ENCODE results near the gene SLC66A2. TPM values are rescaled to one million over a fixed set of nuclear protein-coding genes. Genes with fewer than 3 reads are reported as not detected.

The SLC66A2 gene
- total RNA-seq, 2 donors from 2014 or later, result 39.1 to 51.2 TPM

DNA sequence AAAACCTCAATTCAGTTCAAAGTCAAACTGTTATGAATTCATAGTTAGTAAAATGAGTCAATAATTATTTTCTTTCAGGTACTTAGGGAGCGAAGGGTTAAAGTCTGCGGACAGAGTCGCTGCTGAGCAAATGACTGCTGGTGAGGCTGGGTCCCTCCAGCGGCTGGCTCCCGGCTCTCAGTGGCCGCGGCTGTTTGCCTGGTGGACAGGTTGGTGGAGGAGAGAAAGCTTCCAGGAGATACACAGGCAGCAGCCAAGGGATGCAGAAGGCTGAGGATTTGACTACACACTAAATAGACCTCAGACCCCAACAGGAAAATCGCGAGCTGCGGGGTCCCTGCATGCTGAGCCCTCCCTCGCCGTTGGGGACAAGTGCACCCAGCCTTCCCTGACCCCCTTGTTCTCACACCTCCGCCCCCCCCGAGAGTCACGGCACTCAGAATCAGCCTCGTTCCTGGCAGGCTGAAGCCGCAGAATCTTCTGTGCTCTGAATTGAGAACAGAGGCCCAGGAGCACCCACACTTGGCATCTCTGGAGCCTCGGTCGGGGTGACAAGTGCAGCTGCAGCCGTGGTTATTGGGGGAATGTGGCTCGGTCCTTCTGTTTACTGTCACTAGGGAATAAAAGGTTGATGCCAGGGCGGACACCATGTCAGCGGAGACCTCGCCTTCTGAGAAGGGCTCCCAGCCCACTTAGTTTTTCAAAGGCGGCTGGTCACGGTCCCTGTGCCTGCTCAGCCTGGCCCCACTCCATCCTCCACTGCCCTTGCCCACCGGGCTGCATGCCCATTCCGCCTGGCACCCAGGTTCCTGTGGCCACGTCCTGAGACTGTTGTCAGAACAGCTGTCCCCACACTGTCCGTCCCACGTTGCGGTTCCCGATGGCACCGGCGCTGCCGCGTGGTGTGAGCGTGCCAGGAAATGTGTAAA lies 74.0 kb downstream of the SLC66A2 start:
- DNase-seq (ENCODE audit: low spot score) (no peak), ATAC-seq (ENCODE audit: insufficient number of reproducible peaks, low FRiP score, low read depth) (no peak)
- Histone ChIP-seq H3K9me3 (no peaks in the 10 kb centered on the region), H3K27ac (no peak overlapping the region), H3K4me1 (ENCODE audit: control insufficient read depth in 1 of 2, low read depth in 2 of 2) (no peaks in the 10 kb centered on the region), H3K4me3 (no peak overlapping the region), H3K27me3 (replicated peaks; ENCODE audit: insufficient read depth) (no peaks in the 10 kb centered on the region), H3K36me3 (no peaks in the 10 kb centered on the region)
- TF ChIP-seq, protein P1, sequence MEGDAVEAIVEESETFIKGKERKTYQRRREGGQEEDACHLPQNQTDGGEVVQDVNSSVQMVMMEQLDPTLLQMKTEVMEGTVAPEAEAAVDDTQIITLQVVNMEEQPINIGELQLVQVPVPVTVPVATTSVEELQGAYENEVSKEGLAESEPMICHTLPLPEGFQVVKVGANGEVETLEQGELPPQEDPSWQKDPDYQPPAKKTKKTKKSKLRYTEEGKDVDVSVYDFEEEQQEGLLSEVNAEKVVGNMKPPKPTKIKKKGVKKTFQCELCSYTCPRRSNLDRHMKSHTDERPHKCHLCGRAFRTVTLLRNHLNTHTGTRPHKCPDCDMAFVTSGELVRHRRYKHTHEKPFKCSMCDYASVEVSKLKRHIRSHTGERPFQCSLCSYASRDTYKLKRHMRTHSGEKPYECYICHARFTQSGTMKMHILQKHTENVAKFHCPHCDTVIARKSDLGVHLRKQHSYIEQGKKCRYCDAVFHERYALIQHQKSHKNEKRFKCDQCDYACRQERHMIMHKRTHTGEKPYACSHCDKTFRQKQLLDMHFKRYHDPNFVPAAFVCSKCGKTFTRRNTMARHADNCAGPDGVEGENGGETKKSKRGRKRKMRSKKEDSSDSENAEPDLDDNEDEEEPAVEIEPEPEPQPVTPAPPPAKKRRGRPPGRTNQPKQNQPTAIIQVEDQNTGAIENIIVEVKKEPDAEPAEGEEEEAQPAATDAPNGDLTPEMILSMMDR (IDR thresholded peaks at IDR 0.05), result no peak

DNA sequence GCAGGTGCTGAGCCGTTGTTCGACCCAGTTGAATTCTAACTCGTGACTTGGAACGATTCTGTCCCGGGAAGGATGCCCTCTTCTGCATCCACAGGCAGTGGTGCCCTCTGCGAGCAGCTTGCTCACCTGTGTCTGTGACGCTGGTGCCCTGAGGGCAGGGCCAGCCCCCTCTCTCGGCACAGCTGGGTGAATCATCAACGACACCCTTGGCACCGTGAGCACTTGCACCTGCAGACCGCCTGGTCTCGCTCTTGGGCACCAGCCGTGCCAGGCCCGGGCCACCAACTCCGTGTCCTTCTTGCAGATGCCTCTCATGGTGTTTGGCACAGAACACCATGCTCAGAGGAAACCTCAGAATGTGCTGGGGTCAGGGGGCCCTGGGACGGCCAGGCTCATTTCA lies 75.0 kb downstream of the SLC66A2 start:
- H3K9me3 ChIP-seq, result no peaks in the 10 kb centered on the region
- H3K36me3 ChIP-seq, result no peaks in the 10 kb centered on the region
- H3K27ac ChIP-seq, result no peak overlapping the region
- DNase-seq (ENCODE audit: low spot score), result no peak
- no peaks in the 10 kb centered on the region for H3K27me3 ChIP-seq (replicated peaks; ENCODE audit: insufficient read depth)
- ATAC-seq (ENCODE audit: insufficient number of reproducible peaks, low FRiP score, low read depth), result no peak
- H3K4me1 ChIP-seq (ENCODE audit: control insufficient read depth in 1 of 2, low read depth in 2 of 2), result no peaks in the 10 kb centered on the region
- TF ChIP-seq, protein P1 (IDR thresholded peaks at IDR 0.05), result no peak
- H3K4me3 ChIP-seq, result no peak overlapping the region

DNA sequence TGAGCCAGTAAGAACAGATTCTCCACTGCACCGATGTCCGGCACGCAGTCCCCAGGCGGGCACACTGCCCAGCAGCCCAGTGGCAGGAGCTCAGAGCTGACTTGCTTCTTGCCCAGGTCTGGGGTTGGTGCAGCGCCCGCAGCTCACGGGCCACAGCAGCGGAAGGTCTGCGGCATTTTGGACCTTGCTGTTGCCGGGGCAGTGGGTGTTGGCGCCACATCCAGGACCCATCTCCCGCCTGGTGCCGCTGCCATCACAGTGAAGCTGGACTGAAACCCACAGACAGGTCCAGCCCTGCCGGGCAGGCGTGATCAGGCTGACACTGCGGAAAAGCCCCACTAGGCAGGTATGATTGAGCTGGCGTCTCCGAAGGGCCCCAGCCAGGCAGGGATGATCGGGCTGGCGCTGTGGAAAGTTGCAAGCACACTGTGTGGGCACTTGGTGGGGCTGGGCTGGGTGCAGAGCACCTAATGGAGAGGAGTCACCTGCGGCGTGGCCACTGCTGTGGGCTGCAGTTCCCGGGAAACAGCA lies 75.5 kb downstream of the SLC66A2 start:
- Histone ChIP-seq H3K27ac (no peak overlapping the region), H3K36me3 (no peaks in the 10 kb centered on the region), H3K4me3 (no peak overlapping the region), H3K27me3 (replicated peaks; ENCODE audit: insufficient read depth) (no peaks in the 10 kb centered on the region), H3K4me1 (ENCODE audit: control insufficient read depth in 1 of 2, low read depth in 2 of 2) (no peaks in the 10 kb centered on the region), H3K9me3 (no peaks in the 10 kb centered on the region)
- TF ChIP-seq, protein P1 (IDR thresholded peaks at IDR 0.05), result no peak
- DNase-seq (ENCODE audit: low spot score) (no peak), ATAC-seq (ENCODE audit: insufficient number of reproducible peaks, low FRiP score, low read depth) (no peak)

DNA sequence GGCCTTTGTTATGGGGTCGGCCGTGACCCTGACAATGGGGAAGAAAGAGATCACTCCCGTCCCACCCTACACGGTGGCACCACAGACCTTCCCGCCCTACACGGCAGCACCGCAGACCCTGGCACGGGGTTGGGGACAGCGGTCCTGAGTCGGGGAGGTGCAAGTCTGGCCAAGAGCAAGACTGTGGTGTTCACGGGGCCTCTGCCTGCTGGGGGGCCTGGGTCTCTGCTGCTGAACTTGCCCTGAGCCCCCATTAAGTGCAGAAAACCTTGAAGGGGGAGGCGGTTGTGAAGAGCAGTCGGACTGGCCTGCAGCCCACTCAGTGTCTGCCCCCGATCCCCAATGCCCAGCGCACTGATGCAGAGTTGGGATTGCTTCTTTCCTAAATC lies 75.9 kb downstream of the SLC66A2 start:
- H3K36me3 ChIP-seq, result no peaks in the 10 kb centered on the region
- no peak for ATAC-seq (ENCODE audit: insufficient number of reproducible peaks, low FRiP score, low read depth)
- H3K9me3 ChIP-seq, result no peaks in the 10 kb centered on the region
- DNase-seq (ENCODE audit: low spot score), result no peak
- TF ChIP-seq, protein P1 (IDR thresholded peaks at IDR 0.05), result no peak
- H3K4me3 ChIP-seq, result no peak overlapping the region
- no peaks in the 10 kb centered on the region for H3K27me3 ChIP-seq (replicated peaks; ENCODE audit: insufficient read depth)
- no peak overlapping the region for H3K27ac ChIP-seq
- H3K4me1 ChIP-seq (ENCODE audit: control insufficient read depth in 1 of 2, low read depth in 2 of 2), result no peaks in the 10 kb centered on the region

Data from thoracic aorta (tissue), 2 donors.